ENCODE measurements around the gene CRP.

Gene CRP

DNA sequence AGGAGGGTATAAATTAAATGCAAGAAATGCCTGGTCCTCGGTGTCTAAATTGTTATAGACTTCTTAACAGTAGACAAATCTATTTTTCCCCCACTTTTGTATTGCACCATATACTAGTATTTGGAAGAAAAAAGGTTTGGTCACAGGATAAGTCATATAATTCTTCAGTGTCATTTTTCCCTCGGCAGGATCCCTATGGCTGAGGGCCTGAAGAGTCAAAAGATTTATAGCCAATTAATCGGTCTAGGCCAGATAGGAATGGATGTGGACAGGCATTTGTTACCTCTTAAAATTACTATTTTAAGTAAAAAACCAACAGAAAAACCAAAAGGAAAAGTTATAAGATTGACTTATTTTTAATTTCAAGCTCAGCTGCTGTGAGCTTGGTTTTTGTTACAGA, 45.6 kb downstream of the CRP start:
- DNase-seq (ENCODE audit: low read depth) = no peak
- H3K4me3 ChIP-seq (ENCODE audit: low read depth, low read length) = no peak overlapping the region
- TF ChIP-seq POLR2A (IDR thresholded peaks at IDR 0.05; ENCODE audit: extremely low read depth, insufficient read length) = no peak
- TF ChIP-seq, protein P1, sequence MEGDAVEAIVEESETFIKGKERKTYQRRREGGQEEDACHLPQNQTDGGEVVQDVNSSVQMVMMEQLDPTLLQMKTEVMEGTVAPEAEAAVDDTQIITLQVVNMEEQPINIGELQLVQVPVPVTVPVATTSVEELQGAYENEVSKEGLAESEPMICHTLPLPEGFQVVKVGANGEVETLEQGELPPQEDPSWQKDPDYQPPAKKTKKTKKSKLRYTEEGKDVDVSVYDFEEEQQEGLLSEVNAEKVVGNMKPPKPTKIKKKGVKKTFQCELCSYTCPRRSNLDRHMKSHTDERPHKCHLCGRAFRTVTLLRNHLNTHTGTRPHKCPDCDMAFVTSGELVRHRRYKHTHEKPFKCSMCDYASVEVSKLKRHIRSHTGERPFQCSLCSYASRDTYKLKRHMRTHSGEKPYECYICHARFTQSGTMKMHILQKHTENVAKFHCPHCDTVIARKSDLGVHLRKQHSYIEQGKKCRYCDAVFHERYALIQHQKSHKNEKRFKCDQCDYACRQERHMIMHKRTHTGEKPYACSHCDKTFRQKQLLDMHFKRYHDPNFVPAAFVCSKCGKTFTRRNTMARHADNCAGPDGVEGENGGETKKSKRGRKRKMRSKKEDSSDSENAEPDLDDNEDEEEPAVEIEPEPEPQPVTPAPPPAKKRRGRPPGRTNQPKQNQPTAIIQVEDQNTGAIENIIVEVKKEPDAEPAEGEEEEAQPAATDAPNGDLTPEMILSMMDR (IDR thresholded peaks at IDR 0.05; ENCODE audit: low read depth, low read length) = no peak
- no peak for TF ChIP-seq MYC (IDR thresholded peaks at IDR 0.05; ENCODE audit: low read depth, low read length)
- TF ChIP-seq, protein P2, sequence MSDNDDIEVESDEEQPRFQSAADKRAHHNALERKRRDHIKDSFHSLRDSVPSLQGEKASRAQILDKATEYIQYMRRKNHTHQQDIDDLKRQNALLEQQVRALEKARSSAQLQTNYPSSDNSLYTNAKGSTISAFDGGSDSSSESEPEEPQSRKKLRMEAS (IDR thresholded peaks at IDR 0.05; ENCODE audit: low read depth, low read length) = no peak

DNA sequence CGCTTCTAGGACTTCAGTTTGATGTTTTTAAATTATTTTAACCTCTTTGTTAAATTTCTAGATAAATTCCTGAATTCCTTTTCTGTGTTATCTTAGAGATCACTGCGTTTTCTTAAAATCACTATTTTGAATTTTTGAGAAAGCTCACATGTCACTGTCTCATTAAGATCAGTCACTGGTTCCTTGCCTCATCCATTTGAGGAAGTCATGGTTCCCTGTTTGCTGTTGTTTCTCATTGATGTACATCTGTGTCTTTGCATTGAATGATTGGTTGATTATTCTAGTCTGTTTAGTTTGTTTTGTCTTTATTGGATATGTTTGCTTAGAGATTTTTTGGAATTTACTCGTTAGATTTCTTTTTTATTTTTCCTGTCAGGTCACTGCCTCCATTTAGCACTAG, 50.1 kb downstream of the CRP start:
- no peak overlapping the region for H3K4me3 ChIP-seq (ENCODE audit: low read depth, low read length)
- DNase-seq (ENCODE audit: low read depth) = peak; percentile 2
- TF ChIP-seq, protein P2 (IDR thresholded peaks at IDR 0.05; ENCODE audit: low read depth, low read length) = no peak
- TF ChIP-seq MYC (IDR thresholded peaks at IDR 0.05; ENCODE audit: low read depth, low read length) (no peak), POLR2A (IDR thresholded peaks at IDR 0.05; ENCODE audit: extremely low read depth, insufficient read length) (no peak)
- TF ChIP-seq, protein P1 (IDR thresholded peaks at IDR 0.05; ENCODE audit: low read depth, low read length) = no peak

DNA sequence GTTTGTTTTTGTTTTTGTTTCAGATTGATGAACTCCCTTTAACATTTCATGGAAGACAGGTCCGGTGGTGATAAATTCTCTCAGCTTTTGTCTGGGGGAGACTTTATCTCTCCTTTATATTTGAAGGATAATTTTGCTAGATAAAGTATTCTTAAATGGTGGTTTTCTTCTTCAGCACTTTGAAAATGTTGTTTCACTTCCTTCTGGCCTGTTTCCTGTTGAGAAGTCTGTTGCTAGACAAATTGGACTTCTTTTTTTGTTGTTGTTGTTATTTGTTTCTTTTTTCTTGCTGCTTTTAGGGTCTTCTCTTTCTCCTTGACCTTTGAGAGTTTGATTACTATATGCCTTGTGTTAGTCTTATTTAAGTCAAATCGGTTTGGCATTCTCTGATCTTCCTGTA, 50.8 kb downstream of the CRP start:
- no peak overlapping the region for H3K4me3 ChIP-seq (ENCODE audit: low read depth, low read length)
- TF ChIP-seq, protein P1 (IDR thresholded peaks at IDR 0.05; ENCODE audit: low read depth, low read length) = no peak
- no peak for TF ChIP-seq MYC (IDR thresholded peaks at IDR 0.05; ENCODE audit: low read depth, low read length)
- no peak for TF ChIP-seq POLR2A (IDR thresholded peaks at IDR 0.05; ENCODE audit: extremely low read depth, insufficient read length)
- TF ChIP-seq, protein P2 (IDR thresholded peaks at IDR 0.05; ENCODE audit: low read depth, low read length) = no peak
- DNase-seq (ENCODE audit: low read depth) = no peak
